GM12878 (cell line): ENCODE results near the gene NCAM1. TPM values are rescaled to one million over a fixed set of nuclear protein-coding genes. Genes with fewer than 3 reads are reported as not detected.
A peak's percentile ranks its signal among the peaks of the same experiment; 100 is the strongest.

ENCODE experiments used
- CBX3 ChIP-seq: fragments of 200-600 bp; sonication (generic); IDR thresholded peaks from 2 replicates; pipeline ENCODE4 v1.6.1; 2016; ENCODE audit warnings: low read depth, borderline replicate concordance
- FOS ChIP-seq: IDR thresholded peaks from 3 replicates; pipeline ENCODE4 v1.6.1; 2011; ENCODE audit warnings: borderline replicate concordance; ENCODE audit not compliant: insufficient read length; ENCODE audit errors: extremely low read depth
- HDAC6 ChIP-seq: fragments of 200-600 bp; sonication (generic); IDR thresholded peaks from one replicate; pipeline ENCODE4 v1.8.0; 2017; ENCODE audit warnings: antibody characterized with exemption; ENCODE audit not compliant: unreplicated experiment
- IRF5 ChIP-seq: fragments of 450-650 bp; IDR thresholded peaks from 2 replicates; pipeline ENCODE4 v1.6.1; 2017; ENCODE audit warnings: borderline replicate concordance
- NBN ChIP-seq: fragments of 450-650 bp; IDR thresholded peaks from 2 replicates; pipeline ENCODE4 v1.6.1; 2016
- NFXL1 ChIP-seq: fragments of 450-650 bp; IDR thresholded peaks from 2 replicates; pipeline ENCODE4 v1.6.1; 2017; ENCODE audit warnings: antibody characterized with exemption, mild to moderate bottlenecking, borderline replicate concordance
- POU2F2 ChIP-seq: IDR thresholded peaks from 3 replicates; pipeline ENCODE4 v1.6.1; 2011; ENCODE audit warnings: low read depth, mild to moderate bottlenecking, low read length, borderline replicate concordance
- RCOR1 ChIP-seq: conservative IDR thresholded peaks from 2 replicates; pipeline ENCODE4 v1.6.1; 2012; ENCODE audit warnings: low read depth, low read length, improper control_type of control experiment
- REST ChIP-seq: IDR thresholded peaks from 2 replicates; pipeline ENCODE4 v1.6.1; 2012; ENCODE audit warnings: mild to moderate bottlenecking, low read depth, low read length
- SMARCA5 ChIP-seq: fragments of 450-650 bp; IDR thresholded peaks from 2 replicates; pipeline ENCODE4 v1.6.1; 2017; ENCODE audit warnings: mild to moderate bottlenecking
- SMC3 ChIP-seq: IDR thresholded peaks from 2 replicates; pipeline ENCODE4 v1.6.1; 2011; ENCODE audit warnings: low read length, improper control_type of control experiment, borderline replicate concordance
- SPI1 ChIP-seq: IDR thresholded peaks from 2 replicates; pipeline ENCODE4 v1.6.1; 2011; ENCODE audit warnings: low read depth, mild to moderate bottlenecking, low read length, moderate library complexity, borderline replicate concordance; ENCODE audit not compliant: insufficient read depth
- STAT1 ChIP-seq: fragments of 450-650 bp; conservative IDR thresholded peaks from 2 replicates; pipeline ENCODE4 v1.6.1; 2014; ENCODE audit warnings: antibody characterized with exemption, mild to moderate bottlenecking
- TARDBP ChIP-seq: IDR thresholded peaks from 2 replicates; pipeline ENCODE4 v1.6.1; 2016; ENCODE audit warnings: borderline replicate concordance
- ZBED1 ChIP-seq: IDR thresholded peaks from 2 replicates; pipeline ENCODE4 v1.6.1; 2016; ENCODE audit warnings: borderline replicate concordance
- ZBTB11 ChIP-seq: fragments of 450-650 bp; formaldehyde crosslinking; IDR thresholded peaks from 2 replicates; pipeline ENCODE4 v1.5.0; 2022; ENCODE audit warnings: mild to moderate bottlenecking, missing genetic modification characterization
- ZNF687 ChIP-seq: fragments of 450-650 bp; IDR thresholded peaks from 2 replicates; pipeline ENCODE4 v1.6.1; 2017; ENCODE audit warnings: mild to moderate bottlenecking, moderate library complexity
- ZSCAN29 ChIP-seq: fragments of 450-650 bp; IDR thresholded peaks from 2 replicates; pipeline ENCODE4 v1.6.1; 2017; ENCODE audit warnings: mild to moderate bottlenecking, moderate library complexity
- polyA plus RNA-seq, 11 experiments: library from polyadenylated mRNA; depleted of rRNA in 4 of 11; unstranded in 6 of 11; stranded (reverse) in 5 of 11; fragments of >200 nt; fragmentation: Nextera tagmentation in 4 of 11; fragmentation: Illumina TruSeq in 1 of 11; extraction: Ambion mirVana in 4 of 11; extraction: Trizol in 1 of 11; gene quantifications; 1 replicate in 1 of 11; 2 replicates in 10 of 11; pipeline versions ENCODE4 v1.2.1 to v1.2.3, GENCODE V29; 2011 to 2016; ENCODE audit warnings: inconsistent platforms in 2 of 11, missing spikeins in 2 of 11, low read depth in 1 of 11
- total RNA-seq, 4 experiments: library from RNA; depleted of rRNA in 3 of 4; stranded (reverse); fragments of >200 nt in 3 of 4; fragmentation: Illumina TruSeq in 1 of 4; extraction: Trizol in 1 of 4; gene quantifications; 2 replicates each; pipeline versions ENCODE4 v1.2.1 to v1.2.3, GENCODE V29; 2013 to 2021

The NCAM1 gene
- total and polyA plus RNA-seq, 10 of the 15 experiments (the other 5 are each of a cell fraction or from before 2014, with no cell fraction given) = 0.10 to 0.23 (median 0.11) TPM; not detected in 7

GRCh38 chr11:113289431-113290187 lies 328.4 kb downstream of the NCAM1 start (continued):
- TF ChIP-seq REST (no peak), IRF5 (no peak), HDAC6 (no peak), SMARCA5 (no peak), NBN (no peak), SPI1 (no peak), ZSCAN29 (no peak), CBX3 (no peak), ZBED1 (no peak), STAT1 (no peak), TARDBP (no peak), ZNF687 (no peak), RCOR1 (no peak), ZBTB11 (CRISPR knock-in tag) (no peak), NFXL1 (no peak), SMC3 (peak; percentile 93), POU2F2 (peak; percentile 47; the same call in 1 of the 3 replicates), FOS (no peak)
